A673 (cell line): ENCODE data around the gene MPIG6B. TPM values are rescaled to one million over a fixed set of nuclear protein-coding genes. Genes with fewer than 3 reads are reported as not detected.

Experiments used
- BruUV-seq: library from RNA; stranded (reverse); fragments of 400-500 nt; replicated peaks from 2 replicates; lab custom pipeline; 2021; lab: Mats Ljungman, UMichigan
- CTCF ChIA-PET: fragments of 300-600 bp; sonication (Branson Sonifier 250); formaldehyde crosslinking; loops from one replicate; lab custom pipeline; 2022; ENCODE audit warnings: antibody characterized with exemption; lab: Charles Lee
- POLR2A ChIA-PET: fragments of 300-600 bp; sonication (Branson Sonifier 250); formaldehyde crosslinking; loops from one replicate; lab custom pipeline; 2022; ENCODE audit warnings: antibody characterized with exemption; ENCODE audit not compliant: low non-redundant PET; lab: Charles Lee
- DNase-seq: peaks from one replicate; pipeline ENCODE4 v3.0.0-alpha.2; 2015; ENCODE audit warnings: low spot score
- H3K27ac ChIP-seq: fragments of 200-600 bp; sonication (generic); 2 replicates; pipeline ENCODE4 v1.5.1; 2016; ENCODE audit warnings: mixed run types, low read depth, mild to moderate bottlenecking, mixed read lengths, antibody characterized with exemption, low read length; ENCODE audit not compliant: poor library complexity, severe bottlenecking
- H3K27me3 ChIP-seq: fragments of 200-600 bp; sonication (generic); replicated peaks from 2 replicates; pipeline ENCODE4 v1.6.1; 2017; ENCODE audit warnings: mixed run types, low read depth, mild to moderate bottlenecking, mixed read lengths, antibody characterized with exemption, low read length; ENCODE audit not compliant: insufficient read depth, poor library complexity
- H3K36me3 ChIP-seq: fragments of 200-600 bp; sonication (generic); 2 replicates; pipeline ENCODE4 v1.6.1; 2016; ENCODE audit warnings: mixed run types, mild to moderate bottlenecking, mixed read lengths, antibody characterized with exemption, low read length; ENCODE audit not compliant: insufficient read depth, poor library complexity, severe bottlenecking
- H3K4me1 ChIP-seq: fragments of 200-600 bp; sonication (generic); 2 replicates; pipeline ENCODE4 v1.6.1; 2017; ENCODE audit warnings: mixed run types, mild to moderate bottlenecking, mixed read lengths, antibody characterized with exemption, low read length; ENCODE audit not compliant: insufficient read depth, poor library complexity, severe bottlenecking
- H3K4me3 ChIP-seq: fragments of 200-600 bp; sonication (generic); 2 replicates; pipeline ENCODE4 v1.5.1; 2016; ENCODE audit warnings: low read depth, mixed run types, mild to moderate bottlenecking, mixed read lengths, low read length; ENCODE audit not compliant: poor library complexity, severe bottlenecking
- H3K9me3 ChIP-seq: fragments of 200-600 bp; sonication (generic); 2 replicates; pipeline ENCODE4 v1.6.1; 2016; ENCODE audit warnings: mixed run types, low read depth, mild to moderate bottlenecking, mixed read lengths, antibody characterized with exemption, low read length; ENCODE audit not compliant: poor library complexity, severe bottlenecking
- EZH2 ChIP-seq: fragments of 200-600 bp; sonication (generic); IDR thresholded peaks from 2 replicates; pipeline ENCODE4 v1.6.1; 2017; ENCODE audit warnings: borderline replicate concordance, low read depth, mild to moderate bottlenecking, mixed read lengths, antibody characterized with exemption, low read length; ENCODE audit not compliant: poor library complexity, severe bottlenecking
- intact Hi-C: fragments of 100-400 bp; cut with micrococcal nuclease; formaldehyde crosslinking; loops from one replicate; pipeline ENCODE4 v1.10.0; 2022; ENCODE audit not compliant: unreplicated experiment
- total RNA-seq: library from RNA; stranded (reverse); gene quantifications from 2 replicates; pipeline ENCODE4 v1.2.3, GENCODE V29; 2021
- TF ChIP-seq, protein P1 (sequence below): fragments of 300-800, 200-600 bp; sonication (generic); conservative IDR thresholded peaks from 2 replicates; pipeline ENCODE4 v1.5.1; 2017; ENCODE audit warnings: low read depth, mild to moderate bottlenecking, antibody characterized with exemption, low read length, moderate library complexity, mixed read lengths

The MPIG6B gene
- total RNA-seq, 1 experiment from 2014 or later, result not detected

DNA sequence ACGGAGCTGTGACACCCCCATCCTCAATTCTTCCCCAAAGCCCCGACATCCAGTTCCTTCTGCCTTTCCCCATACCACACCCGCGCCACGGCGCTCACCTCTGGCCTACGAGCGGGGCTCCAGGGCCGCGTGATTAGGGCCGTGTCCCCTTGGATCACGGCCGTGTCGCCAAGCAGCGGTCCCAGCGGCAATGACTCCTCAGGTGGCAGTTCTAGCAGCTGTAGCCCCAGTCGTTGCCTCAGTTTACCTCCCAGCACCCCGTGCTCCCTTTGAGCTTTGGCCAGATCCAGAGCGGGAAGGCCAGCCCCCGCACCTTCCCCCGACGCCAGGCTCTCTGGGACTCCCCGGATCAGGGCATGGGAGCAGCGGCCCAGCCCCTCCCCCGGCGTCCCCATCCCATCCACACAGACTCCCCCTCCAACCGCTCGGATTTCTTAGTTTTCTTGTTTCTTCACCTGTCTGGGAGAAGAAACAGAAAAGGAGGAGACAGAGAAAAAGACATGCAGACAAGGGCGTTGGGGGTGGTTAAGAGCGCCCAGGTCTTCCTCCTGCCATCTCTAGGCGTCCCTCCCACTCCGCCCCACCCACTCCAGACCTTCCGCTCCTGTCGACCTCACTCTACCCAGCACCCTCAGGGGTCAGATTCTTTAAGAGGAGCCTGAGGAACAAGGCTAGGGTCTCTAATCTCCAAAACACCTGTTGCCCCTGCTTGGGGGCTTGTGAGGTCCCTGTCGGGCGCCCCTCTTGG, 5.8 kb downstream of the MPIG6B start, which contains the start of gene DDAH2:
Gene DDAH2, minus strand, starts transcription at position 533 of the 748 bp plus-strand sequence. Its CDS starts 138 bp downstream, at position 395.
- no peaks in the 10 kb centered on the region for H3K9me3 ChIP-seq
- peak within 1 kb of the TSS; percentile 76 for H3K4me3 ChIP-seq
- intact Hi-C loops, result loop anchor here (2.0 kb wide), 1 partner anchor 98 kb away; the partner anchor contains the start of gene HSPA1B
- ChIA-PET CTCF (interaction anchor here (0.6 to 1.6 kb wide), 2 partner anchors 38 to 101 kb away, joined by 3 to 14 read pairs; no protein-coding TSS in a partner anchor), POLR2A (no interaction called here)
- DNase-seq, result no peak
- TF ChIP-seq EZH2, result no peak
- TF ChIP-seq, protein P1, sequence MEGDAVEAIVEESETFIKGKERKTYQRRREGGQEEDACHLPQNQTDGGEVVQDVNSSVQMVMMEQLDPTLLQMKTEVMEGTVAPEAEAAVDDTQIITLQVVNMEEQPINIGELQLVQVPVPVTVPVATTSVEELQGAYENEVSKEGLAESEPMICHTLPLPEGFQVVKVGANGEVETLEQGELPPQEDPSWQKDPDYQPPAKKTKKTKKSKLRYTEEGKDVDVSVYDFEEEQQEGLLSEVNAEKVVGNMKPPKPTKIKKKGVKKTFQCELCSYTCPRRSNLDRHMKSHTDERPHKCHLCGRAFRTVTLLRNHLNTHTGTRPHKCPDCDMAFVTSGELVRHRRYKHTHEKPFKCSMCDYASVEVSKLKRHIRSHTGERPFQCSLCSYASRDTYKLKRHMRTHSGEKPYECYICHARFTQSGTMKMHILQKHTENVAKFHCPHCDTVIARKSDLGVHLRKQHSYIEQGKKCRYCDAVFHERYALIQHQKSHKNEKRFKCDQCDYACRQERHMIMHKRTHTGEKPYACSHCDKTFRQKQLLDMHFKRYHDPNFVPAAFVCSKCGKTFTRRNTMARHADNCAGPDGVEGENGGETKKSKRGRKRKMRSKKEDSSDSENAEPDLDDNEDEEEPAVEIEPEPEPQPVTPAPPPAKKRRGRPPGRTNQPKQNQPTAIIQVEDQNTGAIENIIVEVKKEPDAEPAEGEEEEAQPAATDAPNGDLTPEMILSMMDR, result peak; percentile 89; the same call in 1 of the 2 replicates
- H3K27me3 ChIP-seq, result no peaks in the 10 kb centered on the region
- TSS peak; percentile 50 for BruUV-seq
- H3K36me3 ChIP-seq, result peaks cover 51% of the 10 kb centered on the region
- peak within 1 kb of the TSS; percentile 70 for H3K27ac ChIP-seq
- H3K4me1 ChIP-seq, result peaks cover 11% of the 10 kb centered on the region

- H3K27me3 ChIP-seq, result no peaks in the 10 kb centered on the region
- no peaks in the 10 kb centered on the region for H3K9me3 ChIP-seq
- H3K4me3 ChIP-seq, result peak overlapping the region; percentile 76
- H3K36me3 ChIP-seq, result peaks cover 54% of the 10 kb centered on the region
- ChIA-PET CTCF (interaction anchor here (0.6 to 1.6 kb wide), 2 partner anchors 39 to 101 kb away, joined by 3 to 14 read pairs; no protein-coding TSS in a partner anchor), POLR2A (interaction anchor here (1.0 to 1.2 kb wide), 2 partner anchors 10 to 98 kb away, joined by 4 to 8 read pairs; partner anchors contain the start of genes HSPA1B and MSH5)
- TF ChIP-seq, protein P1, result no peak; the same call in 1 of the 2 replicates
- no peak for TF ChIP-seq EZH2
- H3K27ac ChIP-seq, result peak overlapping the region; percentile 70
- peaks cover 15% of the 10 kb centered on the region for H3K4me1 ChIP-seq
- intact Hi-C loops, result loop anchor here (2.0 kb wide), 1 partner anchor 97 kb away; the partner anchor contains the start of gene HSPA1B
- DNase-seq, result peak; percentile 85
- no TSS peak for BruUV-seq
Measured at GRCh38 chr6:31729515-31729978, 6.4 kb downstream of the MPIG6B start.

GRCh38 chr6:31729979-31730630, 6.9 kb downstream of the MPIG6B start:
- Histone ChIP-seq H3K27me3 (no peaks in the 10 kb centered on the region), H3K27ac (peak overlapping the region; percentile 70), H3K4me1 (peaks cover 19% of the 10 kb centered on the region), H3K36me3 (peaks cover 54% of the 10 kb centered on the region), H3K9me3 (no peaks in the 10 kb centered on the region), H3K4me3 (peak overlapping the region; percentile 76)
- intact Hi-C loops, result loop anchor here (2.0 to 10.0 kb wide), 2 partner anchors 97 to 185 kb away; partner anchors contain the start of genes ATP6V1G2, DDX39B, HSPA1B and NFKBIL1
- TF ChIP-seq, protein P1, result no peak
- TF ChIP-seq EZH2, result no peak
- CTCF ChIA-PET, result interaction anchor here (0.6 to 1.6 kb wide), 3 partner anchors 24 to 100 kb away, joined by 3 to 14 read pairs (median 6); no protein-coding TSS in a partner anchor
- no TSS peak for BruUV-seq
- POLR2A ChIA-PET, result interaction anchor here (0.6 to 1.2 kb wide), 3 partner anchors 10 to 101 kb away, joined by 3 to 8 read pairs (median 4); partner anchors contain the start of genes HSPA1B and MSH5
- DNase-seq, result peak; percentile 93
